ENCODE data around the gene ADAMTS10.
"Not testable (repeated sequence)": the region's sequence is repeated elsewhere in the genome, so short reads cannot be mapped to it uniquely, and the experiment has no call there.

The ADAMTS10 gene

DNA sequence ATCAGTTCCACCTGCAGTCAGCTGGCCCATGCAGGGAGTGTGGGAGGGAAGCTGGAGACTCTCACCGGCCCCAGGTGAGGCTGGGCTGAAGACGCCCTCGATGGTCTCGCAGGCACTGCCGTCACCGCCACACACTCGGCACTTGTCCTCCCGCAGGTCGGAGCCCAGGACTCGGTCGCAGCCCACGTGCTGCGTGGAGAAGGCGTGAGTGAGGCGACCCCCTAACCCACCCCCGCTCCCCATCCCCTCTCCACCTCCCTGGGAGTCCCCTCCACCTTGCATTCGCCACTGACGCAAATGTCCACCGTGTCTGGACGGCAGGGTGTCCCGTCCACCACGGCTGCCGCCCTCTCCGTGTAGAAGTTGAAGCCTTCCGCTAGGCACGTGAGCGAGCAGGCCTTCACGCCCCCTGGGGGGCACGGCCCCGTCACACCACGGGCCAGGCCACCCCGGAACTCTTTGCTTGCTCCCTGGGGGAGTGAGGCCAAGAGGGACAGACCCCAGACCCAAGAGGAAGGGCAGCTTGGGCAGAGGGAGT lies 21.3 kb downstream of the ADAMTS10 start:
- no peak for DNase-seq

DNA sequence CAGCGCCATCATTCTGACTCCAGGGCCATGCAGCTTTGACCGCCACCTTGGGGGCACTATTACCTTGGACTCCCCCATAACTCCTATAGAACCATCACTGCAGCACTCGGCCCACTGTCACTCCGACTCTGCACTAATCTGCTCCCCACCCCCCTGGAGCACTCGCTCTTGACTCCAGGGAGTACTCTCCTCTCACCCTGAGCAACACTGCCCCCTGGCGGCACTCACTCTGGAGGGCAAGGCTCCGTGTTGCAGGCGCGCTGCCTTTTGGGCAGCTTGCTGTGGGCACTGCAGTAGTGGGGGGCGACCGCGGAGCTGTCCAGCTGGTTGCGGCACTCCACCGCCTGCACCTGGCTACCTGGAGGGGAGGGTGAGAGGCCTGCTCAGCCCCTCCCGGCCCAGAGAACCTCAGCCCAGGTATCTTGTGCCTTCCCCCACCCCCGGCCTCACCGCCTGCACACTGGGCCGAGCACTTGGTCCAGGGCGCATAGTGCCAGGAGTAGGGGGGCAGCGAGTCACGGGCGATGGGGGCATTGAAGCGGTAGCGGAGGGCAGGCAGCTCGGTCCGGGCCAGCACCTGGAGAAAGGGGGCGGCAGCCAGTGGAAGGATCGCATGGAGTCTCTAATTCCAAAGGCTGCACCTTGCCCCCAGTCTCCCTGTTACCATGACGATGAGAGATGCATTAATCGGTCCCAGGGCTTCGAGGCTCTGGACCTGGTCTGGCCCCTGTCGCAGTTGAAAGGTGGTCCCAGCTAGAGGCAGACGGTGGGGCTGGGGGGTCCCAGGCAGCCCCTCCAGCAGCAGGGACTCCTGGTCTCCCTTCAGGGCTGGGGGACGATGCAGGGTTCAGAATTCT lies 24.4 kb downstream of the ADAMTS10 start:
- peak; percentile 11 to 44 for DNase-seq

DNA sequence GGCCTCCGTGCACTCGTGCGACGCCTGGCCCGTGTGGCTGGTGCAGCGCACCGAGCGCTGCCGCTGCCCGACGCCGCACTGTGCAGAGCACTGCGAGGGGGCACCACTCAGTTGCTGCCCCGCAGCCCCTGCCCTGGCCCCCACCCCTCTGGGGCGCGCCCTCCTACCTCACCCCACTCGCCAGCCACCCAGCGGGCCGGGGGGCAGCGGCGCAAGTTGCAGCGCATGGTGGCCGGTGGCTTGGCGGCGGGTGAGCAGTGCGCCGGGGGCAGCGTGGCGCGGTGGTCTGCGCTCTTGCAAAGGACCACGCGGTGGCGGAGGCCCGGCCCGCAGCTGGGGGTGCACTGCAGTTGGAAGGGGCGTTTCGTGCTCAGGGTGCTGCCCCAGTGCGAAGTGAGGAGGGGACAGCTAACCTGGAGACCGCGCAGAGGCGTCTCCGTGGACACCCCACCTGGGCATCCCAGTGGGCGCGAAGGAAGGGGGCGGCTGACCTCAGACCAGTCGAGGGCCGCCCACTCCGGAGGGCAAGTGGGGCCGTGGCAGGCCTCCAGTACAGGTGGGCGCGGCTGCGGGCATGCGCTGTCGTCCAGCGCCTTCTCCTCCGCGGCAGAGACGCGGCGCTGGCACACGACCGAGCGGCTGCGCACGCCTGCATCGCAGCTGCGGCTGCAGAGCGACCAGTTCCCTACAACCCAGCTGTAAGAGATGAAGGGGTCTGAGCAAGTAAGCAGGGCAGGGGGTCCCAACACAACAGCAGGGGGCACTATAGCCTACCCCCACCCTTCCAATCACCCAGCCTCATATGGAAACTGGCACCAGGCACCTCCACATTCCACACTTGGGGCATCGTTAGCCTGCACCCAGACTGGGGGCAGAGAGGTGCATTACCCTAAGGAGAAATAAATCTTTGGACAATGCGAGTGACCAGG lies 25.3 kb downstream of the ADAMTS10 start:
- DNase-seq, result no peak

DNA sequence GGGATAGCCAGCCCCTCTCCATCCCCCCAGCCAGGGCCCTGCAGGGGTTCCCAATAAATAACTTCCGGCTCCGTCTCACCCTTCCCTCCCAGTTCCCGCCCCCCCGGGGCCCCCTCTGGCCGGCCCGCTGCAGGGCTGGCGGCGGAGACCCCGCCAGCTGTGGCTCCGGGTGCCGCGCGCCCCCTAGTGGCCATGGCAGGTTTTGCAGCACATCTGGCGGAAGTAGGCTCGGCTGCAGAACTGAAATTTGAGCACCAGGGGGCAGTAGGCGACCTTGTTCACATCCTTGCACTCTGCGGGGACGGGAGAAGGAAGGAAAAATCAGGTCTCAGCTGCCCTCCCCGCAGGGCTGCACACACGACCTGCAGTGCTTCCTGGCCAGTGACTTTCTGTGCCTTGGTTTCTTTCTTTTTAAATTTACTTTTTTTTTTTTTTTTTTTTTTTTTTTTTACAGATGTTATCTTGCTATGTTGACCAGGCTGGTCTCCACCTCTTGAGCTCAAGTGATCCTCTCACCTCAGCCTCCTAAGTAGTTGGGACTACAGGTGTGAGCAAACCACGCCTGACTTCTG lies 29.7 kb downstream of the ADAMTS10 start:
- peak in 1 of 2 experiments; percentile 58 for DNase-seq

DNA sequence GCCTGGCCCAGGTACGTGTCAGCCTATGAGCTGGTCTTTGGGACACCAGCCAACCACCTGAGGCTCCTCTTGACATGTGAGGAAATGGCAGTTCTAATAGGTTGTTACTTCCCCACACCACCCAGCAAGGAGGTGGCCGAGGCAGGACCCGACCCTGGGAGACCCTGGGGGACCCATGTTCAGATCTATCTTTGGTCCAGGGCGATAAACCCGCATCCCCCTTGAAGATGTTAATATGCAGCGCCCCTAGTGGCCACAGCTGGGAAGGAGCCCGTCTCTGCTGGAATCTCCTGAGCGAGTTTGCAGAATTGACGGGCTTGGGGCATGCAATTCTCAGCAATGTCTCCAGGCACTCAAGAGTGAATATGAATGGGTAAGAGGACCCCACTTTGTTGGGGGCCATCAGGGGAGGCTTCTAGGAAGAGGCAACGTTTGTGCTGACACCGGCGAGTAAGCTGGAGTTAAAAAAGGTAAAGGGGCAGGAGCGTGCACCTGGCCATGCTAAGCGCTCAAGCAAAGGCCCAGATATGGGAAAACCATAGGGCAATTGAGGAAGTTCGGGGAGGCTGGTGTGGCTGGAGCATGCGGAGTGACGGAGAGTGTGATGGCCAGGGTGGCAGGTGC lies 31.8 kb downstream of the ADAMTS10 start:
- peak in 1 of 2 experiments; percentile 59 for DNase-seq

DNA sequence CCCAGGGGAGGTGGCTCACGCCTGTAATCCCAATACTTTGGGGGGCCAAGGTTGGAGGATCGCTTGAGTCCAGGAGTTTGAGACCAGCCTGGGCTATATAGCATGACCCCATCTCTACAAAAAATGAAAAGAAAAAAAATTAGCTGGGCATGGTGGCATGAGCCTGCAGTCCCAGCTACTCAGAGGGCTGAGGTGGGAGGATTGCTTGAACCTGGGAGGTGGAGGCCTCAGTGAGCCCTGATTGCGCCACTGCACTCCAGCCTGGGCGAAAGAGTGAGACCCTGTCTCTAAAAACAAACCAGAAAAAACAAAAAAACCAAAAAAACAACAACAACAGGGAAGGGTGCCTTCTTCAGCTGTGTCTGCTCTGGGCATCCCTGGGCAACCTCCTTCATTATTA lies 32.8 kb downstream of the ADAMTS10 start:
- DNase-seq, result no peak

DNA sequence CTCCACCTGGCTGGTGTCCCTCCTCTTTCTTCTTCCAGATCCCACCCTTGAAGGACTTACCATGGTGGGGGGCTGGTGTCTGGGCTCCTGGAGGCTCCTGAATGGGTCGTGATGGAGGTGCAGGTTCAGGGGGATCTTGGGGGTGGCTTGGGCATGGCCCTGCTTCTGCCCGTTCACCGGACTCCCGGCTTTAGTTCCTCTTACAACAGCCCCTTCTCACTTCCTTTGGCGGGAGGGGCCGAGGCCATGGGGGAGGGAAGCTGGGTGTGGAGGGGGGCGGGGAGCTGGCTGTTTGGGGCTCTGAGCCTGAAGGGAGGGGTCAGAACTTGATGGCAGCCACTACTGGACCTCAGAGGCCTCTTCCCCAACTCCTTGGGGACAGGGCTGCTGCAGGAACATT lies 33.3 kb downstream of the ADAMTS10 start, which contains the start of gene MYO1F:
MYO1F (minus strand) TSS at position 196 of the 400 bp plus-strand sequence; CDS start at position 63, 133 bp downstream.
- DNase-seq, result no peak

DNA sequence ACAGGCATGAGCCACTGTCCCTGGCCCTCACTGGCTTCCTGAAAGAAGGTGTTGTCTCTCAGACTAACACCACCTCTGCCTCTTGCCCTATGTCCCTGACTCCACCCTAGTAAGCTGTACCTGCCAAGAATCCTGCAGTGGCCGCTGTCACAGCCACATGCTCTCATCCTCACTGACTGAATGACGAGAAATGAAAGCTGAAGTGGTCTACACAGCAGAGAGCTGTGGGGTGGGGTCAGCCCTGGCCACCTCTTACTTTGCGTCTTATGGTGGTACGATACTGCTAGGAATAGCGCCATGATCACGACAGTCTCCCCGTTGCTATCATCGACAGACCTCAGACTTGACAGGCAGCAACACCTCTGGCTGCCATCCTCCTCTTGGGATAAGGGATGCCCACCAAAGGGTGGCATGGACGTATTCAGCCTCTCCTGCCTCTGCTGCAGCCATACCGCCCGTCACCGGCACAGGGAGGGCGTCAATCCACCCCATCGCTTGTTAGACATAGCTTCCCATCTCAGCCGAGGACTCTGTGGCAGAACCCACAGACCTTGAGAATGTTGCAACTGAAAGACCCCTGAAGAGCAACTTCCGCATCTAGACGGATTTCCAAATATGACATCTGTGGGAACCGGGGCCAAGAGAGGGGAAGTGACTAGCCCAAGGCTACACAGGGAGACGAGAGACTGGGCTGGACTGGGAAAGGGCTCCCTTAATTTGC lies 34.1 kb downstream of the ADAMTS10 start:
- DNase-seq, result no peak

DNA sequence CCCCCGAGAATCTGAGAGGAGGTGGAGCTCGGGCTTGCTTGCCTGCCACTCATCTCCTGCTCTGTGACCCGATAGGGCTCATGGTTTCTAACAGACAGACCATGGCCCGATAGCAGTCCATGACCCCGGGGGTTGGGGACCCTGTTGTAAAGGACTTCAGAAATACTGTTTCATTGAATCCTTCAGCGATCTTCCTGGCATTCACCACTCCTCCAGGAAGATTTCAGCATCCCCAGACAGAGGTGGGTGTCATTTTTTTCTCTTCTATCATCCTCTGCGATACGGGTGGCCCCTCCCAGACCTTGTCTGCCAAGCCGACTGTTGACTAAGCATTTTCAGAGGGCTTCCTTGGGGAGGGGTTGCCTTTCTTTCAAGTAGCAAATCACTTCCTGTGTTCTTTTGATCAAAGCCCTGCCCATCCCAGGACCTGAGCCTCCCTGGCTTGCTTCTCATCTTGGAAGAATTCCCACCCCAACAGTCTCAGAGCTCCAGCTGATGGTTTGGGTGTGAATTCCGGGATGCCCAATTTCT lies 35.0 kb downstream of the ADAMTS10 start:
- no peak for DNase-seq

DNA sequence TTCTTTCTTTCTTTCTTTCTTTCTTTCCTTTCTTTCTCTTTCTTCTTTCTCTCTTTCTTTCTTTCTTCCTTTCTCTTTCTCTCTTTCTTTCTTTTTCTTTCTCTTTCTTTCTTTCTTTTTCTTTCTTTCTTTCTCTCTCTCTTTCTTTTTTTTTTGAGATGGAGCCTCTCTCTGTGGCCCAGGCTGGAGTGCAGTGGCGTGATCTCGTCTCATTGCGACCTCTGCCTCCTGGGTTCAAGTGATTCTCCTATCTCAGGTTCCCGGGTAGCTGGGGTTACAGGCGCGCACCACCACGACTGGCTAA lies 35.9 kb downstream of the ADAMTS10 start:
- not testable (repeated sequence) for DNase-seq

DNA sequence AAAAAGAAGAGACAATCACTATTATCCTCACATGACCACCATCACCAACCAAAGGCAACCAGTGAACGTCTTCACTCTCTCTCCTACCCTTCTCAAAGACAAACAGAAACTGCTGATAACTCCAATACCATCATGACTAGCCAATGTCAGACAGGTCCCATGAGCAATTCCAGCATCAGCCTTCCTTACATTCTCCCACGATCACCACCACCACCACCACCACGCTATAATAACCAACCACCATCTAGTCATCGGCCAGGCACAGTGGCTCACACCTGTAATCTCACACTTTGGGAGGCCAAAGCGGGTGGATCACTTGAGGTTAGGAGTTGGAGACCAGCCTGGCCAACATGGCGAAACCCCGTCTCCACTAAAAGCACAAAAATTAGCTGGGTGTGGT lies 37.2 kb downstream of the ADAMTS10 start:
- DNase-seq, result no peak

DNA sequence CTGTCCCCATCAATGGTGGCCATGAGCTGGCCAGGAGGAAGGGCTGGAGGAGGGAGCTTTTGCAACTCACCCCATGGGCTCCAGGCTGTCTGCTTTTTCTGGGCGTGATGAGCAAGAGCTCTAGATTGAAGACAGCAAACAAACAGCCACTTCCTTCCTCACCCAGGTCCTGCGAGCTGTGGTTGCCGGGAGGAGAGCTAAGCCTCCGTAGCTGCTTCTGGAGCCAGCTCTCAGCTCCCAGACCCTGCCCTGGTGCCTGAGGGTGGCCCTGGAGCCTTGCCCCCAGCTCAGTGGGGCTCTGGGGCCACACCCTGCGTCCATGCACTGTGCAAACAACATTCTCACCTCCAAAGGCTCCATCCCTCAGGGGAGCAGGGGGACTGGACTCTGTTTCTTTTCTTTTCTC lies 39.5 kb downstream of the ADAMTS10 start:
- no peak for DNase-seq

DNA sequence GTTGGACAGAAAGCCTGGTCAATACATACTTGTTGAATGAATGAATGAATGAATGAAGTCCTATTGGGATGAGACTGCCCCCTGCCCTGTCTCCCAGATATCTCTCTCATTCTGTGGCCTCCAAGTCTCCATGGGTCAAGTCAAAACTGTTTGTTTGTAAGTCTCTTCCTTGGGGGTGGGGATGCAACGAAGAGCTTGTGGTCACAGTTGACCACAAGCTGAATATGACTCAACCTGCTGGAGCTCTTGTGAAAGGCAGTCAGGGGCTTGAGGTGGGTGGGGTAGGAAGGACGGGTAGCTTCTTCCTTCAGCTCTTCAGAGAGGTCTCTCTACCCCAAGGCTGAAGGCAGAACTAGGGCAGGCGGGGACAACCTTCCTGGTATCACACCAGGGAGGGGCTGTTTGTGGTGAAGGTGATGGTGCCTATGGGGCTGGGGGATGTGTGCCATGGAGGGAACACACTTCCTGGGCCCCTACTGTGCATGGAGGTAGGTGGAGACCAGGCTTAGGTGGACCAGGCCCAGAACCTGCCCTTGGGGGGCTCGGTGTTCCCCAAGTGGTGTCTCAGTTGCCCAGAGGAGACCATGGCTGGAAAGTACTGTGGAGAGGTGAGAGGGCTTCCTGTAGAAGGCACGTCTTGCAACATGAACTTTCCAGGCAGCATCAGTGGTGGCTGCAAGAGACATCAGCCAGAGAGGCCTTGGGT lies 41.3 kb downstream of the ADAMTS10 start:
- DNase-seq, result no peak

DNA sequence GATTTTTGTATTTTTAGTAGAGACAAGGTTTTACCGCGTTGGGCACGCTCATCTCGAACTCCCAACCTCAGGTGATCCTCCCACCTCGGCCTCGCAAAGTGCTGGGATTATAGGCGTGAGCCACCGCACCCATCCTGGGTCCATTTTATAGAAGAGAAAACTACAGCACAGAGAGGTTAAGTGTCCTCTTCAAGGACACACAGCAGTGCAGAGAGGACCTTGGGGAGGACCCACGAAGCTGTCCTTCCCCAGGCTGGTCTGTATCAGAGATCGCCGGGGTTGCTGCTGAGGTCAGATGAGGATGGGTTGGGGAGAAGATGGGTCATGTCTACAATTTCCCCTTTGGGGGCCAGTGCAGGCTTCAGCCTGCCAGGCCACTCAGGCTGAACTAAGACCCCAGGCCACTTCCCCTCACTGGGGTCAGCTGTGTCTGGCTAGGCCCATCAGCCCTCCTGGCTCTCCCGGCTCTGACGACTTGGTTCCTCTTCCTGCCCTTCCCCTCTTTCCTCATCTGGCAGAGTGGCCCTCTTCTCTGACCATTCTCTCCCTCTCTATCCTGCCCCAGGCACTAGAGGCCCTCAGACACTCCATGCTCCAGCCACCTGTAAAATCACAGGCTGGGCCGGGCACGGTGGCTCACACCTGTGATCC lies 42.9 kb downstream of the ADAMTS10 start:
- DNase-seq, result no peak

DNA sequence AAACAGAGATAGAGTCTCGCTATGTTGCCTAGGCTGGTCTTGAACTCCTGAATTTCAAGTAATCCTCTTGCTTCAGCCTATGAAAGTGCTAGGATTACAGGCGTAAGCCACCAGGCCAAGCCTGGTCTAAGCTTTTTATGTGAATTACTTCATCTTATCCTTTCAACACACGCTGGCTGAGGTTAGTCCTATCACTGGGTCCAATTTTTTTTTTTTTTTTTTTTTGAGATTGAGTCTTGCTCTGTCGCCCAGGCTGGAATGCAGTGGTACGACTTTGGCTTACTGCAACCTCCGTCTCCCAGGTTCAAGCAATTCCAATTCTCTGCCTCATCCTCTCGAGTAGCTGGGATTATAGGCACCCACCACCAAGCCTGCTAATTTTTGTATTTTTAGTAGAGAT lies 43.7 kb downstream of the ADAMTS10 start:
- DNase-seq, result no peak

DNA sequence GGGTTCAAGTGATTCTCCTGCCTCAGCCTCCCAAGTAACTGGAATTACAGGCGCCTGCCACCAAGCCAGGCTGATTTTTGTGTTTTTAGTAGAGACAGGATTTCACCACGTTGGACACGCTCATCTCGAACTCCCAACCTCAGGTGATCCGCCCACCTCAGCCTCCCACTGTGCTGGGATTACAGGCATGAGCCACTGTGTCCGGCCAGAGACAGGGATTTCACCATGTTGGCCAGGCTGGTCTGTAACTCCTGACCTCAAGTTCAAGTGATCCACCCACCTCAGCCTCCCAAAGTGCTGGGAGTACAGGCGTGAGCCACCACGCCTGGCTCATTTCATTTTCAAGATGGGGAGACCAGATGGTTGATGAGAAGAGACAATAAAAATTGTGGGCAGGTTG lies 45.6 kb downstream of the ADAMTS10 start:
- not testable (repeated sequence) for DNase-seq

DNA sequence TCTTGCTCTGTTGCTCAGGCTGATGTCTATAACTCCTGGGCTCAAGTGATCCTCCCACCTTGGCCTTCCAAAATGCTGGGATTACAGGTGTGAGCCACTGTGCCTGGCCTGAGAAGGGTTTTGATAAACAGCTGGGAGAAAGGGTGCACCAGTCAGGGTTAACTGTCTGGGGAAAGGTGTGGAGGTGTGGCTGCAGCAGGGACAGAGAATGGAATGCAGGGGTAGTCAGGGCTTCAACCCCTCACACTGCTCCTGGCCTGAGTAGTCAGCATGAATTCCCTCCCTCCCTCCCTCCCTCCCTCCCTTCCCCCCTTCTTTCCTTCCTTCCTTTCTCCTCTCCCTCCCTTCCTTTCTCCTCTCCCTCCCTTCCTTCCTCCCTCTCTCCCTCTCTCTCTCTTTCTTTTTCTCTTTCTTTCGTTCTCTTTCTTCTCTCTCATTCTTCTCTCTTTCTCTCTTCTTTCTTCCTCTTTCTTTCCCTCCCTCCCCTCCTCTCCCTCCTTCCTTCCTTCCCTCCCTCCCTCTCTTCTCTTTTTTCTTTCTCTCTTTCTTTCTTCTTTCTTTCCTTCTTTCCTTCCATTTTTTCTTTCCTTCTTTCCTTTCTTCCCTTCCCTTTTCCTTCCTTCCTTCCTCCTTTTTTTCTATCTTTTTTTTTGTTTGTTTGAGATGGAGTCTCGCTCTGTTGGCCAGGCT lies 49.3 kb downstream of the ADAMTS10 start:
- DNase-seq, result no peak

DNA sequence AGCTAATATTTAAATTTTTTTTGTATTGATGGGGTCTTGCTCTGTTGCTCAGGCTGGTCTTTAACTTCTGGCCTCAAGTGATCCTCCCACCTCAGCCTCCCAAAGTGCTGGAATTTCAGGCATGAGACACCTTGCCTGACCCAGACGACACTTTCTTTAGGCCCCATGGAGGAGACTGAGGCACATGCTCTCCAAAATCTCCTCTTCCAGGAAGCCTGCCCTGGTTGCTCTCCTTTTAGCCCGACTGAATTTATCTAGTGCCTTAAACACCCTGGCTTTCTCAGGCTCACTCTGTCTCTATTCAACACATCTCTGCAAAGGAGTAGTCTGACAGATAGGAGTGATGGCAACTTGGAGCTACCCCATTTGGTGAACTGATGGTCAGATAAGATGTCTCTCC lies 52.2 kb downstream of the ADAMTS10 start:
- no peak for DNase-seq

DNA sequence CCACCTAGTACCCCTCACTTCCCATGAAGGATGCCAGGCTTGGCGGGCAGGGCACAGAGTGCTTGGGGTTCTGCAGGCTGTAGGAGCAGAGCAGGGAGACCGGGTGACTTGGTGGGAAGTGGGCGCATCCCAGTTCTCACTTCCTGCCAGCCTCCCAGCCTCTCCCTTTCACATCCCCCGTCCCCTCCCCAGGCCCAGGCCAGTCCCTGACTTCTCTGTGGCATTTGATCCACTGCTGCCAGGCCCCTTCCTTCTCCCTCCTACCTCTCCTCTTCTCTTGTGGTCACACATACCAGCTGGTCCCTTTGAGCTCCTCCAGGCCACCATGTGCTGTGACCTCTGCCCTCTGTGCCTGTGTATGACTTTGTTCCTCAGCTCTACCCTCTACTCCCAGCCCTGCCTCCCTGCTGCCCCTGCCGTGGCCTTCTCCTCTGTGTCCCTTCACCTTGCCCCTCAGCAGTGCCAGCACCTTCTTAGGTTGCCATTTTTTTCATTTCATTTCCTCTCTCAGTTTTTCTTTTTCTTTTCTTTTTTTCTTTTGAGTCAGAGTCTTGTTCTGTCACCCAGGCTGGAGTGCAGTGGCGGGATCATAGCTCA lies 52.8 kb downstream of the ADAMTS10 start:
- DNase-seq, result no peak

DNA sequence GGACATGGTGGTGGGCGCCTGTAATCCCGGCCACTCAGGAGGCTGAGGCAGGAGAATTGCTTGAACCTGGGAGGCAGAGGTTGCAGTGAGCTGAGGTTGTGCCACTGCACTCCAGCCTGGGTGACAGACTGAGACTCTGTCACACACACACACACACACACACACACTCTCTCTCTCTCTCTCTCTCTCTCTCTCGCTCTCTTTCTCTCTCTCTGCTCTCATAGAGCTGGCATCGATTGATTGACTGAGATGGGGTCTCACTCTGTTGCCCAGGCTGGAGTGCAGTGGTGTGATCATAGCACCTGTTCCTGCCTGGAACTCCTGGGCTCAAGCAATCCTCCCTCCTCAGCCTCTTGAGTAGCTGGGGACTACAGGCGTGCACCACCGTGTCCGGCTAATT lies 56.8 kb downstream of the ADAMTS10 start:
- not testable (repeated sequence) for DNase-seq

Measured in NCI-H526 (cell line).